NCI-H1417 treated with DMSO at 0.1 percent for 48 hours (cell line): ENCODE measurements around the gene TPSAB1.

Experiments
- DNase-seq: peaks from one replicate; lab custom pipeline; 2025; lab: John Stamatoyannopoulos, UW

The TPSAB1 gene

GRCh38 chr16:1210461-1210860, 30.0 kb upstream of the TPSAB1 start:
- DNase-seq: no peak

GRCh38 chr16:1211451-1212268, 28.8 kb upstream of the TPSAB1 start:
- DNase-seq: no peak

GRCh38 chr16:1212616-1213194, 27.8 kb upstream of the TPSAB1 start:
- no peak for DNase-seq

- DNase-seq: no peak
Observed at GRCh38 chr16:1213231-1213630, 27.3 kb upstream of the TPSAB1 start.

GRCh38 chr16:1213796-1214372, 26.6 kb upstream of the TPSAB1 start:
- DNase-seq: no peak

- no peak for DNase-seq
Observed at GRCh38 chr16:1214719-1215118, 25.8 kb upstream of the TPSAB1 start.

GRCh38 chr16:1215574-1216295, 24.8 kb upstream of the TPSAB1 start:
- no peak for DNase-seq

- no peak for DNase-seq
Observed at GRCh38 chr16:1216296-1216619, 24.2 kb upstream of the TPSAB1 start.

- no peak for DNase-seq
Observed at GRCh38 chr16:1216681-1217400, 23.7 kb upstream of the TPSAB1 start.

GRCh38 chr16:1217526-1217925, 23.0 kb upstream of the TPSAB1 start:
- DNase-seq: no peak

GRCh38 chr16:1218061-1218929, 22.2 kb upstream of the TPSAB1 start:
- DNase-seq: no peak

GRCh38 chr16:1218930-1219611, 21.4 kb upstream of the TPSAB1 start:
- no peak for DNase-seq

- DNase-seq: no peak
Observed at GRCh38 chr16:1220098-1220728, 20.3 kb upstream of the TPSAB1 start.

GRCh38 chr16:1220841-1221627, 19.5 kb upstream of the TPSAB1 start:
- no peak for DNase-seq

GRCh38 chr16:1221628-1222552, 18.6 kb upstream of the TPSAB1 start:
- no peak for DNase-seq

- no peak for DNase-seq
Observed at GRCh38 chr16:1222553-1223354, 17.8 kb upstream of the TPSAB1 start.
